Gastrocnemius medialis (tissue), 4 donors: ENCODE data around the gene DLG1. TPM values are rescaled to one million over a fixed set of nuclear protein-coding genes. Genes with fewer than 3 reads are reported as not detected.

ENCODE experiments used
- ATAC-seq, 2 donors: fragments of 150-250 bp; one replicate each; pipeline ENCODE4 v1.9.1; 2016
- DNase-seq, 2 donors: peaks; one replicate each; pipeline ENCODE4 v3.0.0-alpha.2; 2019
- H3K27ac ChIP-seq, 4 donors: fragments of 200-600 bp; sonication (generic); 1 replicate in 1 of 4; 2 replicates in 3 of 4; pipeline ENCODE4 v1.5.1; 2016 to 2018; ENCODE audit warnings: mild to moderate bottlenecking in 2 of 4, moderate library complexity in 1 of 4
- H3K27me3 ChIP-seq, 3 donors: fragments of 200-600 bp; sonication (generic) in 2 of 3; 1 replicate in 1 of 3; 2 replicates in 2 of 3; pipeline versions ENCODE4 v1.5.1 to v1.6.0; 2016 to 2019; ENCODE audit warnings: mild to moderate bottlenecking in 1 of 3, moderate library complexity in 1 of 3
- H3K36me3 ChIP-seq, 2 donors: fragments of 200-600 bp; sonication (generic) in 1 of 2; one replicate each; pipeline ENCODE4 v1.5.1; 2017 to 2018
- H3K4me1 ChIP-seq, 2 donors: fragments of 200-600 bp; sonication (generic) in 1 of 2; one replicate each; pipeline ENCODE4 v1.5.1; 2016 to 2017; ENCODE audit warnings: mild to moderate bottlenecking in 2 of 2
- H3K4me3 ChIP-seq, 4 donors: fragments of 200-600 bp; sonication (generic) in 3 of 4; 1 replicate in 1 of 4; 2 replicates in 3 of 4; pipeline ENCODE4 v1.5.1; 2016 to 2019; ENCODE audit warnings: mild to moderate bottlenecking in 2 of 4
- H3K9me3 ChIP-seq, 3 donors: fragments of 200-600 bp; sonication (generic) in 2 of 3; 1 replicate in 1 of 3; 2 replicates in 2 of 3; pipeline ENCODE4 v1.5.1; 2016 to 2019
- CTCF ChIP-seq, 5 experiments: fragments of 450-650 bp in 3 of 5; fragments of 200-600 bp in 2 of 5; sonication (generic) in 2 of 5; IDR thresholded peaks in 4 of 5; conservative IDR thresholded peaks in 1 of 5; 1 replicate in 4 of 5; 2 replicates in 1 of 5; pipeline ENCODE4 v1.5.1; 2016 to 2019; ENCODE audit warnings: antibody characterized with exemption in 5 of 5, mild to moderate bottlenecking in 3 of 5, moderate library complexity in 3 of 5
- POLR2A ChIP-seq, 2 donors: fragments of 450-650 bp; IDR thresholded peaks; one replicate each; pipeline ENCODE4 v1.6.1; 2017; ENCODE audit warnings: antibody characterized with exemption in 2 of 2, mild to moderate bottlenecking in 2 of 2, moderate library complexity in 2 of 2
- in situ Hi-C, 4 donors: fragments of 200-750 bp; cut with MboI; loops; one replicate each; pipeline versions ENCODE4 v1.15.0 to v1.8.0; 2017; ENCODE audit warnings: low sequenced_read_pairs in 4 of 4
- intact Hi-C: fragments of 100-400 bp; cut with DNase I; formaldehyde crosslinking; loops from one replicate; pipeline ENCODE4 v1.15.1; 2023; ENCODE audit warnings: low total_unique reads
- total RNA-seq, 4 donors: library from RNA; depleted of rRNA; stranded (reverse); fragments of >200 nt; gene quantifications; one replicate each; pipeline versions ENCODE4 v1.1.0 to v1.2.3, GENCODE V29; 2016

The DLG1 gene
- total RNA-seq, 4 donors from 2014 or later = 41.4 to 112 (median 61.1) TPM

- no peak overlapping the region for H3K27ac ChIP-seq
- H3K4me1 ChIP-seq = no peaks in the 10 kb centered on the region
- peaks cover 0 to 40% of the 10 kb centered on the region in 2 donors for H3K36me3 ChIP-seq
- ATAC-seq = no peak
- in situ Hi-C loops = no loop called here
- intact Hi-C loops = no loop called here
- no peak for DNase-seq
- no peak overlapping the region for H3K4me3 ChIP-seq
- no peaks in the 10 kb centered on the region for H3K27me3 ChIP-seq
- TF ChIP-seq CTCF (IDR thresholded peaks at IDR 0.05 in 4 of 5, conservative IDR thresholded peaks at IDR 0.05 in 1 of 5) = no peak
- TF ChIP-seq POLR2A (IDR thresholded peaks at IDR 0.05) = no peak
- no peaks in the 10 kb centered on the region for H3K9me3 ChIP-seq
Measured at GRCh38 chr3:197139586-197139985, 158.8 kb downstream of the DLG1 start.

- Histone ChIP-seq H3K4me1 (no peaks in the 10 kb centered on the region), H3K9me3 (no peaks in the 10 kb centered on the region), H3K36me3 (peaks cover 0 to 40% of the 10 kb centered on the region in 2 donors), H3K27me3 (no peaks in the 10 kb centered on the region), H3K27ac (no peak overlapping the region), H3K4me3 (no peak overlapping the region)
- intact Hi-C loops = no loop called here
- ATAC-seq (no peak), DNase-seq (no peak)
- in situ Hi-C loops = no loop called here
- TF ChIP-seq POLR2A (IDR thresholded peaks at IDR 0.05) (no peak), CTCF (IDR thresholded peaks at IDR 0.05 in 4 of 5, conservative IDR thresholded peaks at IDR 0.05 in 1 of 5) (no peak)
Measured at GRCh38 chr3:197137751-197138150, 160.7 kb downstream of the DLG1 start.

- no peaks in the 10 kb centered on the region for H3K9me3 ChIP-seq
- no peak overlapping the region for H3K4me3 ChIP-seq
- ATAC-seq = no peak
- DNase-seq = no peak
- no peaks in the 10 kb centered on the region for H3K4me1 ChIP-seq
- no peak overlapping the region for H3K27ac ChIP-seq
- intact Hi-C loops = no loop called here
- H3K27me3 ChIP-seq = no peaks in the 10 kb centered on the region
- in situ Hi-C loops = no loop called here
- no peak for TF ChIP-seq POLR2A (IDR thresholded peaks at IDR 0.05)
- no peak for TF ChIP-seq CTCF (IDR thresholded peaks at IDR 0.05 in 4 of 5, conservative IDR thresholded peaks at IDR 0.05 in 1 of 5)
- H3K36me3 ChIP-seq = peaks cover 0 to 40% of the 10 kb centered on the region in 2 donors
Measured at GRCh38 chr3:197136744-197137143, 161.7 kb downstream of the DLG1 start.

- DNase-seq (no peak), ATAC-seq (no peak)
- H3K4me3 ChIP-seq = no peak overlapping the region
- H3K27ac ChIP-seq = no peak overlapping the region
- no peaks in the 10 kb centered on the region for H3K9me3 ChIP-seq
- no peak for TF ChIP-seq CTCF (IDR thresholded peaks at IDR 0.05 in 4 of 5, conservative IDR thresholded peaks at IDR 0.05 in 1 of 5)
- no peak for TF ChIP-seq POLR2A (IDR thresholded peaks at IDR 0.05)
- peaks cover 0 to 45% of the 10 kb centered on the region in 2 donors for H3K36me3 ChIP-seq
- H3K4me1 ChIP-seq = no peaks in the 10 kb centered on the region
- intact Hi-C loops = no loop called here
- in situ Hi-C loops = no loop called here
- H3K27me3 ChIP-seq = no peaks in the 10 kb centered on the region
Measured at GRCh38 chr3:197135212-197135611, 163.2 kb downstream of the DLG1 start.

- H3K27ac ChIP-seq = no peak overlapping the region
- ATAC-seq (no peak), DNase-seq (no peak)
- no peak for TF ChIP-seq CTCF (IDR thresholded peaks at IDR 0.05 in 4 of 5, conservative IDR thresholded peaks at IDR 0.05 in 1 of 5)
- no peak for TF ChIP-seq POLR2A (IDR thresholded peaks at IDR 0.05)
- in situ Hi-C loops (no loop called here), intact Hi-C loops (no loop called here)
- no peaks in the 10 kb centered on the region for H3K4me1 ChIP-seq
- H3K36me3 ChIP-seq = peaks cover 0 to 42% of the 10 kb centered on the region in 2 donors
- no peaks in the 10 kb centered on the region for H3K9me3 ChIP-seq
- H3K27me3 ChIP-seq = no peaks in the 10 kb centered on the region
- H3K4me3 ChIP-seq = no peak overlapping the region
Measured at GRCh38 chr3:197132916-197133530, 165.4 kb downstream of the DLG1 start.
